Limb (tissue), 2 donors: Measurements from ENCODE around the gene SAMD3.
A peak's percentile ranks its signal among the peaks of the same experiment; 100 is the strongest.
"Not testable (repeated sequence)": the region's sequence is repeated elsewhere in the genome, so short reads cannot be mapped to it uniquely, and the experiment has no call there.

Experiments used
- DNase-seq, 2 donors: peaks; one replicate each; pipeline ENCODE4 v3.0.0-alpha.2; 2016; ENCODE audit errors: extremely low spot score in 2 of 2

Gene SAMD3

DNA sequence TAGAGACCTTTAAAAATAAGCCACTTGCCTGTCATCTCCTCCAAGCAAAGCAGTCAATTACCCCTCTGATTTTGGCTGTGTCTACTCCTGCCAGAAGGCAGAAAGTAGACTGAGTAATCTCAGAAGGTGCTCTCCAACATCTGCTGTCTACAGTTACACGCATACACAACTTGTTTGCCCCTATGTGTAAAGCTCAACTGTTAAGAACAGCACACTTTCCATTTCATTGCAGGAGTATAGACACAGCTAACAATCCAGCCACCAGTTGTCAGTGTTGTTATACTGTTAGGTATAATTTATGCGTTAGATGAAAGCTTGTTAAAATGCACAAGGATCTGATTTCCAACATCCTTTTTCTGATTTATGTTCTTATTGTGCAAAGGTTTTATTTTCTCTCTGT is 88.2 kb downstream of the SAMD3 start:
- DNase-seq: no peak

DNA sequence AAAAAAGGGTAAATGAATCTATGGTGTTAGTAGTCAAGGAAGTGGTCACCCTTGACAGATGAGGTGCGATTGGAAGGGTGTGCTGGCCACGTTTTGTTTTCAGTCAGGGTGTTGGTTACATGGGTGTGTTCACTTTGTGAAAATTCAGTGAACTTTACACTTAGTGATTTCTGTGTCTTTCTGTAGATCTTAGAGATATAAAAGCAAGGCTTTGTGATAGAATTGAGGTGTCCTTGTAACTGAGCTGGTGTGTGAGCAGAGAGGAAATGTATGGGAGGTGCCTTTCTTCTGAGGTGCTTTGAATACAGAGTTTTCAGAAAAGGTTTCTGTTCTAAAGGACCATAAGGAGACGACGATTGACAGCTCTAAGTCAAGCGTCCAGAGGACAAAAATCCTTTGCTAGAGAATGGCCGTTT is 90.5 kb downstream of the SAMD3 start:
- no peak for DNase-seq

DNA sequence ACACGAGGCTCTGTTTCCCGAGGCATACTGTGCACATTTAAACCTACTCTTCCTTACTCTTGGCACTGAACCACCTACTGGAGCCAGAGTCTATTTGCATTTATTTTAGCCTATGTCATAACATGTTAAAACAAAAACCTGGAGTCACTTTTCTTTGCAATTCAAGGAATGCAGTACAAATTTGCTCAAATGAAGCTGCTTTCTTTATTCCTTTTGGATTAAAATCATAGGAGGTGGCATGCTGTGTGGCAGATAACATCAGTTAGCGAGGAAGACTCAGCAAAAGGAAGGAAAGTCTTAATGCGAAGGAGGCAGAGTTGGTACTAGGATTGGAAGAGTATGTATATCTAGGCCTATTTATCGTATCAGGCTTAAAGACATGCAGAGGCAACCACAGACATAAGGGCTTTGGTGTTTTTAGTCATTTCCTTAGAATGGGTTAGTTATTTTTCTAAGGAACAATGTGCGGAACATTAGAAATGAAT is 92.9 kb downstream of the SAMD3 start:
- DNase-seq: no peak

DNA sequence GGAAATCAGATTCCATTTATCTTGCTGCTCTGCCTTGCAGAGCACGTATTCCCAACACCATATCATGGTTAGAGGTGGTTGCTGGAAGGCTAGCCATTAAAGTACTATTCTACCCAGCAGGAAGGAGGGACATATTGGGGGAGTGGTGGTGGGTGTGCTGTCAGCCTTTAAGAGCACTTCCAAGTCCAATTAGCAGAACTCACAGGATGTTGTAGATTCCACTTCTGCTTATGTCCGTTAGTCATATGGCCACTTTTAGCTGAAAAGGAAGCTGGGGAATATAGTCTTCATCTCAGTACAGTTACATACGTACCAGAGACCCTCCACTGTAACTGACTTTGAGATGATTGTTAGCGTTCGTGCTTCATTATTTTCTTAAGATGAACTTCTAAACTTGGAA is 94.4 kb downstream of the SAMD3 start:
- no peak for DNase-seq

DNA sequence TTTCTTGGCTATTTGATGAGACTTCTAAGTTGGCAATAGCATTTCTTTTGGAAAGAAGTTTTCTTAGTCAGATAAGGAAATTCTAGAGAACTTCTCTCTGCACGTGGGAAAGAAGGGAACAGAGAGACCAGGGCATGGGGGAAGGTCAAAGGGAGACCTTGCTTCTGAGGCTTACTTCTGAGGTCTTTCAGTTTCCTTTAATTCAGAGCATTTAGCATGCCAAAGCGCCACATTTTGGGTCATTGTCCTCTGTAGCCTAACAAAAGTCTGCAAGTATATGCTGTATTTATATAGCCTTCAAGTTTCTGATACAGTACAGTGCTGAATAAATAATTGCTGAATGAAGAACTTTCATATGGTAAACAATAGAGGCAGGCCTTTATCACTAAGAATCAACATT is 95.6 kb downstream of the SAMD3 start:
- DNase-seq: no peak

DNA sequence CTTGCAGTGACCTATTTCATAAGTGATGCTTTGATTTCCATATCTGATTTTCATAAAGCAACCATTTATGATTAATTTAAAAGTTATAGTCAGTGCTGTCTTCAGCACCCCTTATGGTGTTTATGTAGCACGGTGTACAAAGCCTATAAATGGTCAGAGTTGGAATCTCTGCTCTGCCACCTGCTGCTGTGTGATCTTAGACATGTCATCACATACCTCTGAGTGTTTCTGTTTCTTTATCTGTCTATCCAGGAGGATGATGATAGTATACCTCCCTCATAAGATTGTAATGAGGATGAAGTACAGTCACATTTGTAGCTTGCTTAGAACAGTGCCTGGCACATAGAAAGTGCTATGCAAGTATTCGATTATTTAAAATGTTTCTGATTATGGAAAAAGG is 100.5 kb downstream of the SAMD3 start:
- no peak for DNase-seq

DNA sequence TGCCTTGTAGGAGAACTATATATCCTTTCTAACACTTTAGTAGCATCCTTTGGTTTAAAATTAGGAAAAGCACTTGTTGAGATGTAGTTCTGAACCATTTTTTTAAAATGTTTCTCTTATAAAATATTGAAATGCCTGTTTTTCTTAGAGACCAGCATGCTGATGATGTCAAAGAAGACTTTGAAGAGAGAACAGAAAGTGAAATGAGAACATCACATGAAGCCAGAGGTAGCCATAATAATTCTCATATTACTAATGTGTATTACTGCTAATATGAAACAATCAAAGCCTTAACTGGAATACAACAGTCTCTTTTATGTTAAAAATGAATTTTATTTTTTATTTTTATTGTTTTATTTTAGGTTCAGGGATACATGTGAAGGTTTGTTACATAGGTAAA is 102.0 kb downstream of the SAMD3 start:
- no peak for DNase-seq

DNA sequence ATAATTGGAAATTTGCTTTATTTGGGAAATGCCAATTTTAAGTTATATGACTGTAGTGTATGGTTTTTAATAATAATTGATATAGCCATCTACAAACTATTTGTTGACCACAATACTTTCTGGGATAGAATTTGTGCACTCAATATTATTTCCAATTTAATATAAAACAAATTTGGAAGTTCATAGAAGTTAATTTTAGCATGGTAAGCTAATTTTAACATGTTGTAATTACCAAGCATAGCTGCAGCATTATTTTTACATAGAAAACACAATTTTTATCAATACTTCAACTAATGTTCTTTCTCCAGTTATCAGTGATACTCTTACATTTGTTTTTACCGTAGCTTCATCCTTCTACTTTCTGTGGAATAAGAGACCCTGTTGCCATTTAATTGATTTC is 103.5 kb downstream of the SAMD3 start:
- no peak for DNase-seq

DNA sequence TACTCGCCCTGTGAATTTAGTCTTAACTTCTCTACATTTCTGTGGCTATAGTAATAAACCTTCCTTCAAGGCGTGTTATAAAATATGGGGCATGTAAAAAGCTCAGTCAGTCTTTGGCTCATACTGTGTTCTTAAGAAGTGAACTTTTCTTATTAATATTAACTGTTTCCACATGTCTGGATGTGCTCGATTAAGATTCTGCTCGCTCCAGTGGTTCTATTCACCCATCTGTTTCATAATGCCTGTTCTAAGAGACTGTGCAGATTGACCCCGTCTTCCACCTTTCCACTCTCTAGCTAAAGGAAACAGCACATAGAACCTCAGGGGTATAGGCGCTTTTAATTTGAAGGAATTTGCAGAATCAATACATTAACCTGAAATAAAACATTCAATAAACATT is 104.5 kb downstream of the SAMD3 start:
- peak in 1 of 2 donors; percentile 40 for DNase-seq

DNA sequence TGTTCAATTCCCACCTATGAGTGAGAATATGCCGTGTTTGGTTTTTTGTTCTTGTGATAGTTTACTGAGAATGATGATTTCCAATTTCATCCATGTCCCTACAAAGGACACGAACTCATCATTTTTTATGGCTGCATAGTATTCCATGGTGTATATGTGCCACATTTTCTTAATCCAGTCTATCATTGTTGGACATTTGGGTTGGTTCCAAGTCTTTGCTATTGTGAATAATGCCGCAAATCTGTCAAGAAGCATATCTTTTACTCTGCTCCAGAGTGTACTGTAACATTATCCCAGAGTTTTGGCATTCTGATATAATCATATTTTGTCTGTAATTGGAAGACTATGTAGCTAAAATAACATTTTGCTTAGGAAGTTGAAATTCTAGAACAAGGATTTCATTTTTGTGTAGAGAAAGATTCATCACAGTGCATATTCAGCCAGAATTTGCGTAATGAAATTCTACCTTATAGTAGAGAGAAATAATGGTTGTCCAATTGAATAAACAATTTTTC is 105.5 kb downstream of the SAMD3 start:
- not testable (repeated sequence) for DNase-seq

DNA sequence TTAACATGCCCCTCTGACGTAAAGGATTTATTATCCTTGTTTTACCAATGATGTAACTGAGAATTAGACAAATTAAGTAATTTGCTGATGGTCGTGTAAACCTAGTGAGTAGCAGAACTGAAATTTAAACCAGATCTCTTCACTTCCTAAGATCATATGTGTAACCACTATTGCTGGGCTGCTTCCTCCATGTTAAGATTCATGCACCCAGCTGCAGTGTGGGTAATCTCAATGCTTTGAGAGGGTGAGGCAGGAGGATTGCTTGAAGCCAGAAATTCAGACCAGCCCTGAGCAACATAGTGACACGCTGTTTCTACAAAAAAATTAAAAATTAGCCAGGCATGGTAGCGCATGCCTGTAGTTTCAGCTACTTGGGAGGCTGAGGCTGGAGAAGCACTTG is 106.5 kb downstream of the SAMD3 start:
- no peak for DNase-seq

DNA sequence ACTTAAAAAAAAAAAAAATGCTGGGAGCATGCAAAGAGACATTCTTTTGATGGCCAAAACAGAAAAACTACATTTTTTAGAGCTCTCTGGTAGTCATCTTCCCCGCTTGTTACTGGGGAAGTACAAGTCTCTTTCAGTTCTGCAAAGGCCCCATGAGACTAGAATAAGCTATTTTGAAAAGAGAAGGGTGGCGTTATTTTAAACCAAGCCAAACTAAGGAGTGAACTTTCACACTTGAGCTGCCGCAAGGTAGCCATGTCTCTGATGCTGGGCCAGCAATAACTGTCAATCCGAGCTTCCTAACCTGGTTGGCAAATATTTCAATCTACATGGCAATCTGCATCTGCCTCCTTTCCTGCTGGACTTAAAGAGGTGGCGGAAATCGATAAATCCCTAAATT is 107.7 kb downstream of the SAMD3 start:
- DNase-seq: no peak

DNA sequence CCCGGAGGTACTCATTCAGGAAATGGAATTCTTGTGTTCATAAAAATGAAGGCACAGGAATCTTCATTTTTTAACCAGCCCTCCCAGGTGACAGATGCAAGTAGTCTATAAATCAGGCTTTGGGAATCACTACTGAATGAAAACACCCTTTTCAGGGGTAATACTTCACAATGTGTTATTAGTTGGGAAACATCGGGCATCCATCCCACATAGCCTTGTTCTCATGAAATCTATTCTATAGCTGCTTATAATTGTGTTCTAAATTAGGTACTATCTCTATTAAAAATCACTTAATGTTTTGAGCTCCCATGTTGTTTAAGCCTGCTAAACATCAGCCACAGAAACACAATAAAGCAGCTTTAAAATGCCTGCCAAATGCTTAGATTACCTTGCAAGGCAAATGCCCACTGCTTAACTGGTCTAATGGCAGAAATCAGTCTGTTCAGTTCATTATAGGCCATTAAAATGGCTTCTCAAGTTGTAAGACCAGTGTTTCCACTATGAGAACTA is 109.5 kb downstream of the SAMD3 start:
- DNase-seq: no peak

DNA sequence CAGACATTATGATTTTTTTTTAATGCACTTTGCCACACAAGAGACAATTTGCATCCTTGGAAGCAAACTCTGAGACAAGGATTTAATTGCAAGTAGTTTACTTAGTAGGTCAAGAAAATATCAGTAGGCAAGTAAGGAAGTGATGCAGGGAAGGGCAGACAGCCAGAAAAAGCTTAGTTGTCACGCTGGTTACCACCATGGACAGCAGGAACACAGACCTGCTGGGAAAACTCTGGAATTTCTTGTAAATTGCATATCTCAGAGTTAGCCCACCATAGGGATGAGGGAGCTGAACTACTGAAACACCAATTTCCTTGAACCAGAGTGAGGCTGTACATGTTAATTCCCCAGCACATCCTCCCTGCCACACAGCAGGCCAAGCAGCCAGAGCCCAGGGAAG is 111.7 kb downstream of the SAMD3 start:
- DNase-seq: no peak

DNA sequence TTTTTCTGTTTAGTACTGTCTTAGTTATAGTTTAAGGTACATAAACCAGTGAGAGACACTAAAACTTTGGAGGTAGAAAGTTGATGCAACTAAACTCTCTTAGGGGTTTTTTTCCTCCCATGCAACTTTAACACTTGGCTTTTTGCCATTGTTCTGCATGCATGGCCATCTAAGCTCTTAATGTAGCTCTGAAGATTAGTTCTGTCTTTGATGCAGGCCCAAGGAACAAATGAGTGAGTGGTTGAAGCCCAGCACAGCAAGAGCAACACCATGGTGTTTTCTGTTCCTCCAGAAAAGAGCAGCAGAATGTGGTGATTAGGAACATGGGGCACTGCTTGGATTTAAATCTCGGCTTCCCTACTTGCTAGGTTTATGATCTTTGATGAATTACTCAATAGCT is 115.0 kb downstream of the SAMD3 start:
- DNase-seq: no peak

DNA sequence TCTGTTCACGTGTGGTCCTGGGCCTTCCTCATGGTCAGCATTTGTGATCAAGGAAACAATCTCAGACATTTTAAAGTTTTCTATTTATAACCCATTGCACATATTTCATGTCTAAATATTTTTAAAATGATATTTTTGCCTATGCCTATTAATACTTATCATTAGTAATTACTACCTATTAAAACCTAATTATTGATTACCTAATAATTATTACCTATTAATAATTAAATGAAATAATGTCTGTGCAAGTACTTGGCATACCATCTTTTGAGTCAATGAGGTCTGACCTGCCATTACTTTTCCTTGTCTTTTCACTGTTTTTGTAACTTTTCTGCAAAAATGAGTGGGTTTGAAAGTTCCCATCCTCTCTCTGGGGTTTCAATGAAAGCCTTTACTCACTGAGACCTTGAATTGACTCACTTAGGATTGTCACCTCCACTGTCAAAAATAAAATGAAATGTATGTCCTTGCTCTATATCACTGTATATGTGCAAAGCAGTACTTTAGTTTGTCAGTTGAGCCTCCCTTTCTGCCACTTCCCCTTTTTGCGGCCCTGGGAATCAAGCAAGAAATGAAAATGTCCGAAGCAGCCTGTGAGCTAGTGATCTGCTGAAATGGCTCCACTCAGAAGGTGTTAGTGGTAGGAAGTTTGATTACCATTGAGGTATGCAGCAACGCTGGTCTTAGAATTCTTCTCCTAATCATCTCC is 116.6 kb downstream of the SAMD3 start:
- DNase-seq: no peak

DNA sequence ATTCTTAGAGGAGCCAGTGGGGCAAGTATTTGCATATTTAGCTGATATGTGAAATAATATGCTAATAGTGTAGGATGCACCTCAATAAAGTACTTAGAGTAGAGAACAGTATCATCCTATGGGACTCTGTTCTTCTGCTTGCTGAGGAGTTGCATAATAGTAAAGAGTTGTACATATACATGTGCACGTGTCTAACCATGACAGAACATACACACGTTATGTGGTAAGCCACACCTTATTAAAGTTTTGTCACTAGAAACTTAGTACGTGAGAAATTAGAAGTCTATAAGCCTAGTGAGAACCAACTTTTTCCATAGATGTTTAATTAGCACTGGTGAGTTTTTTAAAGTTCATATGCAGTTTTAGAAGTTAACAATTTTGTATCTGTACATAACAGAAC is 123.6 kb downstream of the SAMD3 start:
- DNase-seq: no peak

DNA sequence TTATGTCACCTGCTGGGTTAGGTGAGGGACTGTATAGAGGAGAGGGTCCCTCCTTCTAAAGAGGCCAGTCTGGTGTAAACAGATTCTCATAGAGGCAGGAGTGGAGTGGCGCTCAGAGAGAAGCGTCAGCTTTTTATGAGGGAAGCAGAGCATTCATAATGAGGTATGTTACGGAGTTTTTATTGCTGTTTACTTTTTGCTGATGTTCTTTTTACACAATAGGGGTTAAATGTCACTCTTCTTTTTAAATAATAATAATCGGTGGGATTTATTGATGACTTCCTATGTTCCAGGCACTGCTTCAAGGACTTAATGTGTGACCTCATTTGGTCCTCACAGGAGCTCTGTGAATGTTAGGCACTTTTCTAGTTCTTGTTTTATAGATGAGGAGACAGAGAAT is 124.4 kb downstream of the SAMD3 start:
- no peak for DNase-seq
